ENCODE measurements around the gene ACBD5. TPM values are rescaled to one million over a fixed set of nuclear protein-coding genes. Genes with fewer than 3 reads are reported as not detected.
A peak's percentile ranks its signal among the peaks of the same experiment; 100 is the strongest.

The ACBD5 gene
- polyA plus RNA-seq, 1 of the 3 experiments (the other 2 are of a cell fraction) = 12.5 TPM

DNA sequence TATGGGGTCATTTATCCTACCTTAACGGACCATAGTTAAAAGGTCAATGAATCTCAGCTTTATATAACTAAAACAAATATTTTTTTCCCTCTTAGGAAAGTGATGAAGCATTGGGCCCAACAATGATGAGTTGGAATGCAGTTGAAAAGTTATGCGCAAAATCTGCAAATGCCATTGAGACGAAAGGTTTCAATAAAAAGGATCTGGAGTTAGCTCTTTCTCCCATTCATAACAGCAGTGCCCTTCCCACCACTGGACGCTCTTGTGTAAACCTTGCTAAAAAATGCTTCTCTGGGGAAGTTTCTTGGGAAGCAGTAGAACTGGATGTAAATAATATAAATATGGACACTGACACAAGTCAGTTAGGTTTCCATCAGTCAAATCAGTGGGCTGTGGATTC is 70.7 kb downstream of the ACBD5 start:
- Histone ChIP-seq H3K27ac (ENCODE audit: low read depth in 2 of 2, low read length in 1 of 2) (no peak overlapping the region), H3K4me3 (ENCODE audit: low read depth in 2 of 2, low read length in 1 of 2) (no peak overlapping the region), H3K36me3 (replicated peaks in 1 of 2; ENCODE audit: control insufficient read depth in 1 of 2, insufficient read depth in 2 of 2, low read length in 1 of 2) (peaks cover 59 to 61% of the 10 kb centered on the region in 2 experiments), H3K79me2 (ENCODE audit: insufficient read depth) (no peaks in the 10 kb centered on the region; the same call in 1 of the 2 replicates), H3K4me1 (ENCODE audit: control insufficient read depth in 1 of 2, insufficient read depth in 2 of 2, low read depth in 1 of 2, low read length in 1 of 2) (no peaks in the 10 kb centered on the region), H3K9ac (no peak overlapping the region), H2AFZ (ENCODE audit: low read depth) (no peak overlapping the region), H4K20me1 (ENCODE audit: insufficient read depth) (no peaks in the 10 kb centered on the region), H3F3A (replicated peaks; ENCODE audit: insufficient read depth) (peaks cover 12% of the 10 kb centered on the region), H3K9me2 (no peaks in the 10 kb centered on the region), H3K4me2 (no peak overlapping the region), H3K9me3 (no peaks in the 10 kb centered on the region), H3K27me3 (ENCODE audit: insufficient read depth) (no peaks in the 10 kb centered on the region)
- WGBS (ENCODE audit: low lambda C conversion rate) = 97% methylated on average over 4 of the region's 4 CpGs
- ChIA-PET CTCF (interaction anchor here (1.5 kb wide), 1 partner anchor 12 kb away, joined by 3 read pairs; no protein-coding TSS in a partner anchor), POLR2A (no interaction called here)
- TF ChIP-seq, protein P1, sequence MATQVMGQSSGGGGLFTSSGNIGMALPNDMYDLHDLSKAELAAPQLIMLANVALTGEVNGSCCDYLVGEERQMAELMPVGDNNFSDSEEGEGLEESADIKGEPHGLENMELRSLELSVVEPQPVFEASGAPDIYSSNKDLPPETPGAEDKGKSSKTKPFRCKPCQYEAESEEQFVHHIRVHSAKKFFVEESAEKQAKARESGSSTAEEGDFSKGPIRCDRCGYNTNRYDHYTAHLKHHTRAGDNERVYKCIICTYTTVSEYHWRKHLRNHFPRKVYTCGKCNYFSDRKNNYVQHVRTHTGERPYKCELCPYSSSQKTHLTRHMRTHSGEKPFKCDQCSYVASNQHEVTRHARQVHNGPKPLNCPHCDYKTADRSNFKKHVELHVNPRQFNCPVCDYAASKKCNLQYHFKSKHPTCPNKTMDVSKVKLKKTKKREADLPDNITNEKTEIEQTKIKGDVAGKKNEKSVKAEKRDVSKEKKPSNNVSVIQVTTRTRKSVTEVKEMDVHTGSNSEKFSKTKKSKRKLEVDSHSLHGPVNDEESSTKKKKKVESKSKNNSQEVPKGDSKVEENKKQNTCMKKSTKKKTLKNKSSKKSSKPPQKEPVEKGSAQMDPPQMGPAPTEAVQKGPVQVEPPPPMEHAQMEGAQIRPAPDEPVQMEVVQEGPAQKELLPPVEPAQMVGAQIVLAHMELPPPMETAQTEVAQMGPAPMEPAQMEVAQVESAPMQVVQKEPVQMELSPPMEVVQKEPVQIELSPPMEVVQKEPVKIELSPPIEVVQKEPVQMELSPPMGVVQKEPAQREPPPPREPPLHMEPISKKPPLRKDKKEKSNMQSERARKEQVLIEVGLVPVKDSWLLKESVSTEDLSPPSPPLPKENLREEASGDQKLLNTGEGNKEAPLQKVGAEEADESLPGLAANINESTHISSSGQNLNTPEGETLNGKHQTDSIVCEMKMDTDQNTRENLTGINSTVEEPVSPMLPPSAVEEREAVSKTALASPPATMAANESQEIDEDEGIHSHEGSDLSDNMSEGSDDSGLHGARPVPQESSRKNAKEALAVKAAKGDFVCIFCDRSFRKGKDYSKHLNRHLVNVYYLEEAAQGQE (IDR thresholded peaks at IDR 0.05; ENCODE audit: low read depth, low read length) = no peak
- TF ChIP-seq SMC3 (IDR thresholded peaks at IDR 0.05; ENCODE audit: low read depth, low read length) = no peak
- TF ChIP-seq EP300 (IDR thresholded peaks at IDR 0.05; ENCODE audit: borderline replicate concordance in 1 of 2, low read depth in 1 of 2, low read length in 1 of 2) = no peak
- TF ChIP-seq MXI1 (IDR thresholded peaks at IDR 0.05; ENCODE audit: low read depth, low read length) = no peak
- no peak for TF ChIP-seq RAD21 (IDR thresholded peaks at IDR 0.05; ENCODE audit: low read length)
- TF ChIP-seq NFIC (IDR thresholded peaks at IDR 0.05; ENCODE audit: borderline replicate concordance) = no peak
- no peak for DNase-seq

GRCh38 chr10:27158421-27158820 is 82.2 kb downstream of the ACBD5 start:
- ChIA-PET POLR2A (no interaction called here), CTCF (interaction anchor here (1.4 kb wide), 1 partner anchor 66 kb away, joined by 4 read pairs; no protein-coding TSS in a partner anchor)
- H3K4me3 ChIP-seq (ENCODE audit: low read depth in 2 of 2, low read length in 1 of 2) = no peak overlapping the region
- H2AFZ ChIP-seq (ENCODE audit: low read depth) = no peak overlapping the region
- TF ChIP-seq EZH2phosphoT487 (IDR thresholded peaks at IDR 0.05; ENCODE audit: borderline replicate concordance, low read depth) (no peak), FOSL2 (IDR thresholded peaks at IDR 0.05; ENCODE audit: borderline replicate concordance, low read depth) (0 out of 2 replicates have a peak, but pooled peaks have one; percentile 8)
- peaks cover 0 to 19% of the 10 kb centered on the region in 2 experiments; a peak in 3 of 4 replicates for H3K4me1 ChIP-seq (ENCODE audit: control insufficient read depth in 1 of 2, insufficient read depth in 2 of 2, low read depth in 1 of 2, low read length in 1 of 2)
- no peaks in the 10 kb centered on the region for H4K20me1 ChIP-seq (ENCODE audit: insufficient read depth)
- no peaks in the 10 kb centered on the region for H3K9me2 ChIP-seq
- H3K36me3 ChIP-seq (replicated peaks in 1 of 2; ENCODE audit: control insufficient read depth in 1 of 2, insufficient read depth in 2 of 2, low read length in 1 of 2) = peaks cover 33 to 41% of the 10 kb centered on the region in 2 experiments
- no peak overlapping the region for H3K9ac ChIP-seq
- no peaks in the 10 kb centered on the region for H3K9me3 ChIP-seq
- H3K79me2 ChIP-seq (ENCODE audit: insufficient read depth) = peaks cover 51% of the 10 kb centered on the region
- no peaks in the 10 kb centered on the region for H3K27me3 ChIP-seq (ENCODE audit: insufficient read depth)
- no peak for DNase-seq
- H3K27ac ChIP-seq (ENCODE audit: low read depth in 2 of 2, low read length in 1 of 2) = no peak overlapping the region
- no peak overlapping the region for H3K4me2 ChIP-seq
- H3F3A ChIP-seq (replicated peaks; ENCODE audit: insufficient read depth) = peaks cover 16% of the 10 kb centered on the region
